Ovary (tissue), 9 donors: Measurements from ENCODE around the gene ASPN. TPM values are rescaled to one million over a fixed set of nuclear protein-coding genes. Genes with fewer than 3 reads are reported as not detected.

ENCODE experiments used
- DNase-seq, 5 donors: peaks; one replicate each; pipeline ENCODE4 v3.0.0-alpha.2; 2019 to 2020
- H3K27ac ChIP-seq, 2 donors: fragments of 200-600 bp; one replicate each; pipeline versions ENCODE4 v1.5.1 to v1.8.0; 2019 to 2022
- H3K27me3 ChIP-seq: fragments of 200-600 bp; one replicate; pipeline ENCODE4 v1.8.0; 2022
- H3K36me3 ChIP-seq: fragments of 200-600 bp; sonication (generic); one replicate; pipeline ENCODE4 v1.5.1; 2019
- H3K4me1 ChIP-seq: one replicate; pipeline ENCODE4 v1.8.1; 2013; ENCODE audit warnings: mild to moderate bottlenecking, moderate library complexity; ENCODE audit not compliant: insufficient read depth
- H3K4me3 ChIP-seq: fragments of 200-600 bp; sonication (generic); one replicate; pipeline ENCODE4 v1.5.1; 2017
- H3K9me3 ChIP-seq, 2 donors: fragments of 200-600 bp in 1 of 2; sonication (generic) in 1 of 2; one replicate each; pipeline versions ENCODE4 v1.5.1 to v1.8.1; 2013 to 2019; ENCODE audit warnings: mild to moderate bottlenecking in 1 of 2, moderate library complexity in 1 of 2
- EP300 ChIP-seq: sonication (generic); formaldehyde crosslinking; IDR thresholded peaks from one replicate; pipeline ENCODE4 v1.6.1; 2017; ENCODE audit warnings: antibody characterized with exemption
- POLR2A ChIP-seq: fragments of 450-650 bp; IDR thresholded peaks from one replicate; pipeline ENCODE4 v1.6.1; 2017; ENCODE audit warnings: antibody characterized with exemption, mild to moderate bottlenecking, moderate library complexity
- WGBS, 3 donors: extraction: QIAGEN DNeasy Blood & Tissue Kit in 1 of 3; methylation state at CpG; one replicate each; pipeline versions ENCODE4 v1.1.5 to v1.1.7; 2013 to 2017; 5-methylcytosine and 5-hydroxymethylcytosine counted together
- intact Hi-C, 4 donors: fragments of 100-400 bp; cut with DNase I; formaldehyde crosslinking; loops; one replicate each; pipeline versions ENCODE4 v1.11.0 to v1.15.1; 2022 to 2023
- microRNA-seq, 3 donors: library from miRNA; unstranded; fragments of <30 nt; microRNA quantifications; one replicate each; pipeline versions ENCODE4 to v1.2.0, GENCODE V29; 2019 to 2020
- polyA plus RNA-seq, 2 donors: library from polyadenylated mRNA; stranded (reverse); fragments of 200-250 nt in 1 of 2; fragments of 350-450 nt in 1 of 2; fragmentation: Illumina TruSeq in 1 of 2; extraction: RNeasy Lipid Tissue Mini Kit (QIAGEN cat#74804) in 1 of 2; gene quantifications; one replicate each; pipeline ENCODE4 v1.2.3, GENCODE V29; 2013 to 2014
- small RNA-seq: library from RNA; depleted of rRNA; stranded (forward); fragments of <200 nt; gene quantifications from one replicate; pipeline ENCODE3, GENCODE V24; 2016
- total RNA-seq, 7 donors: library from RNA; depleted of rRNA in 2 of 7; stranded (reverse); fragments of >200 nt in 2 of 7; fragmentation: NEBNext Ultra II Directional in 3 of 7; extraction: Animal tissue kit (Norgen Biotek cat#: 25700) in 3 of 7; gene quantifications; one replicate each; pipeline versions ENCODE4 v1.1.0 to v1.2.4, GENCODE V29; 2016 to 2023
- TF ChIP-seq, protein P1 (sequence below), 3 donors: fragments of 450-650 bp in 2 of 3; fragments of 200-600 bp in 1 of 3; IDR thresholded peaks; one replicate each; pipeline versions ENCODE4 v1.5.1 to v1.8.0; 2016 to 2022; ENCODE audit warnings: antibody characterized with exemption in 3 of 3, mild to moderate bottlenecking in 1 of 3
- donor health status: DM: no; HTN: no; CAD: no; lungs with moderate emphysema.
- donor health status: DM: no; HTN: no; CAD: no.
- donor health status: Bipolar disorder and iron deficiency.
- donor health status: DM: yes; HTN: yes; CAD: no.
- donor health status: DM: no; HTN: no; CAD: no.
- donor health status: DM: yes; HTN: yes; CAD: no.

Gene ASPN
- total and polyA plus RNA-seq, 9 donors, result 0.90 to 39.5 (median 4.5) TPM

DNA sequence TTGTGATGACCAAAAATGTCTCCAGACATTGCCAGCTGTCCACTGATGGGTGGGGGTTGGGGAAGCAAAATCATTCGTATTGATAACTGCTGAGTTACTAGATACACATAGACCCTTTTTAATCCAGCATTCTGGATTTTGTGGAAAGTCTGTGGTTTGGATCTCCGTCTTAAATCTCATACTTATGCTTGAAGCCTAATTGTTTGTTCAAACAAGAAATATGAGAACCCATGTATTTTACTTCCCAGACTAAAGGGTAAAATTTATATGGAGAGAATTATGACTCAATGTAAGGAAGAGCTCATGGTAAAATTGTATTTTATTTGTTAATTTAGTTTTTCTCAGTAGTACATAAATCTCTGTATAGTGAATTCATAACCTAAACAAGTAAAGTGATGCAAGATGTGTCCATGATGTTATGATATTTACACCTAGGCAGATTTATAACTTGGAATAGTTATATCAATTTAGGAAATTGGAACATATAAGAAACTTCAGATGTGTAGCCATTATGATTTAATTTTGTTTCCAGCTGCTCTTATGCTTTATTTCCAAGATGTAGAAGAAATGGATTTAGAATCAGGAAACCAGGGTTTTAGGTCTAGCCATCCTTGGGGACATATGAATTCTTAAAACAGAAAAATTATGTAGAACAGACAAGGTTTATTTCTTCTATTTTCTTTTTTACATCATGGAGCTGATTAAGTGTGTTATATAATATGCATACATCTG is 73.4 kb downstream of the ASPN start:
- H3K9me3 ChIP-seq, result no peaks in the 10 kb centered on the region
- no peaks in the 10 kb centered on the region for H3K36me3 ChIP-seq
- intact Hi-C loops, result no loop called here
- no peaks in the 10 kb centered on the region for H3K27me3 ChIP-seq
- no peak overlapping the region for H3K4me3 ChIP-seq
- peaks cover 7% of the 10 kb centered on the region for H3K4me1 ChIP-seq
- H3K27ac ChIP-seq, result no peak overlapping the region
- no peak for DNase-seq
- 88 to 94% (median 89%) methylated on average over 2 of the region's 2 CpGs for WGBS, 3 donors
- TF ChIP-seq, protein P1, sequence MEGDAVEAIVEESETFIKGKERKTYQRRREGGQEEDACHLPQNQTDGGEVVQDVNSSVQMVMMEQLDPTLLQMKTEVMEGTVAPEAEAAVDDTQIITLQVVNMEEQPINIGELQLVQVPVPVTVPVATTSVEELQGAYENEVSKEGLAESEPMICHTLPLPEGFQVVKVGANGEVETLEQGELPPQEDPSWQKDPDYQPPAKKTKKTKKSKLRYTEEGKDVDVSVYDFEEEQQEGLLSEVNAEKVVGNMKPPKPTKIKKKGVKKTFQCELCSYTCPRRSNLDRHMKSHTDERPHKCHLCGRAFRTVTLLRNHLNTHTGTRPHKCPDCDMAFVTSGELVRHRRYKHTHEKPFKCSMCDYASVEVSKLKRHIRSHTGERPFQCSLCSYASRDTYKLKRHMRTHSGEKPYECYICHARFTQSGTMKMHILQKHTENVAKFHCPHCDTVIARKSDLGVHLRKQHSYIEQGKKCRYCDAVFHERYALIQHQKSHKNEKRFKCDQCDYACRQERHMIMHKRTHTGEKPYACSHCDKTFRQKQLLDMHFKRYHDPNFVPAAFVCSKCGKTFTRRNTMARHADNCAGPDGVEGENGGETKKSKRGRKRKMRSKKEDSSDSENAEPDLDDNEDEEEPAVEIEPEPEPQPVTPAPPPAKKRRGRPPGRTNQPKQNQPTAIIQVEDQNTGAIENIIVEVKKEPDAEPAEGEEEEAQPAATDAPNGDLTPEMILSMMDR (IDR thresholded peaks at IDR 0.05), result no peak
- no peak for TF ChIP-seq POLR2A
- TF ChIP-seq EP300, result no peak

DNA sequence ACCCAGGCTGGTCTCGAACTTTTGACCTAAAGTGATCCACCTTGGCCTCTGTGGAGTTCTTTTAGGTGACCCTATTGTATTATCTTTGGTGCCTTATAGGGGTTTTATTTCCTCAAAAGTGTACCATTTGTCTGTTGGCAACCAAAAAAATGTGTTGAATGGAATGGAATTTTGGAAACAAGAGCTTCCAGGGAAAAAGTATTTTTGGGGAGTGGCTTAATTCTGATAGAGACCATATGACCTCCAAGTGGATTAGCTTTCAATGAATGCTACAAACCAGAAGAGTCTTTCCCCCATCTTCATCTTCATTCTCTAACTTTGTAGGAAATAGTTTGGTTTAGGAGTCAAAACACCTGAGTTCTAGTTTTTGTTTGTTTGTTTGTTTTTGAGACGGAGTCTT is 74.5 kb downstream of the ASPN start:
- 90 to 98% (median 90%) methylated on average over 2 of the region's 2 CpGs for WGBS, 3 donors
- Histone ChIP-seq H3K9me3 (no peaks in the 10 kb centered on the region), H3K4me3 (no peak overlapping the region), H3K36me3 (no peaks in the 10 kb centered on the region), H3K27ac (peak overlapping the region in 1 of 2 donors; percentile 53), H3K27me3 (no peaks in the 10 kb centered on the region), H3K4me1 (peaks cover 7% of the 10 kb centered on the region)
- TF ChIP-seq EP300 (no peak), POLR2A (no peak)
- TF ChIP-seq, protein P1 (IDR thresholded peaks at IDR 0.05), result no peak
- DNase-seq, result no peak
- intact Hi-C loops, result no loop called here

DNA sequence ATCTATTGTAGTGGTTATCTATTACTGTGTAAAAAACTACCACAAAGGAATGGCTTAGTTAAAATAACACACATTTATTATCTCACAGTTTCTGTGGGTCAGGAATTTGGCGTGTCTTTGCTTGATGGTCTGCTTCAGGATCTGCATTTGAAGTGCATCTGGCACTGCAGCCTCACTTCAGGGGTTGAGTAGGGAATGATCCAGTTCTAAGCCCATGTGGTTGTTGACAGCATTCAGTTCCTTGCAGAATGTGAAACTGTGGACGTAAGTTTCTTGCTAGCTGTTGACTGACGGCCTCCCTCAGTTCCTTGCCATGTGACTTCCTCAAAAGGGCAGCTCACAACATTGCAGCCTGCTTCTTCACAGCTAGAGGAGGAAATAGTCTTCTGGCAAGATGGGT is 75.8 kb downstream of the ASPN start:
- DNase-seq, result no peak
- intact Hi-C loops, result no loop called here
- H3K4me1 ChIP-seq, result peaks cover 8% of the 10 kb centered on the region
- peak overlapping the region in 1 of 2 donors; percentile 53 for H3K27ac ChIP-seq
- H3K4me3 ChIP-seq, result peak overlapping the region; percentile 9
- no peaks in the 10 kb centered on the region for H3K9me3 ChIP-seq
- no peaks in the 10 kb centered on the region for H3K36me3 ChIP-seq
- 3 to 13% (median 6%) methylated on average over 3 of the region's 3 CpGs for WGBS, 3 donors
- TF ChIP-seq, protein P1 (IDR thresholded peaks at IDR 0.05), result no peak
- TF ChIP-seq EP300, result no peak
- no peak for TF ChIP-seq POLR2A
- no peaks in the 10 kb centered on the region for H3K27me3 ChIP-seq

Small RNAs within 50 kb of the gene (microRNA-seq; reads per million reads assigned to microRNA genes)
- 0 to 0.18 (median 0) reads per million in 3 donors for gene MIR4670

Small RNAs within 50 kb of the gene (small RNA-seq; reads per million reads assigned to genes)
- gene MIR4670, result not detected

Other genes starting within 250 kb of the ASPN start
- 100 to 1,000 TPM in 1 of 7 donors, 10 to 100 TPM in 6; 44.4 to 281 (median 64.8) TPM for gene IARS1, start 188.8 kb downstream of the ASPN start, total RNA-seq
- gene IARS1, start 188.8 kb downstream of the ASPN start, polyA plus RNA-seq, result 10 to 100 TPM; 16.0 to 55.8 TPM
- gene NOL8, start 157.2 kb downstream of the ASPN start, total RNA-seq, result 10 to 100 TPM; 19.2 to 35.4 (median 28.8) TPM
- gene NOL8, start 157.2 kb downstream of the ASPN start, polyA plus RNA-seq, result 10 to 100 TPM; 17.1 to 29.4 TPM
- 1 to 10 TPM; 3.9 to 9.5 (median 5.8) TPM for gene CENPP, start 156.6 kb downstream of the ASPN start, total RNA-seq
- 1 to 10 TPM; 1.4 to 5.9 TPM for gene CENPP, start 156.6 kb downstream of the ASPN start, polyA plus RNA-seq
- 100 to 1,000 TPM in 2 of 7 donors, 10 to 100 TPM in 5; 19.3 to 129 (median 57.7) TPM for gene OGN, start 77.9 kb downstream of the ASPN start, total RNA-seq
- 100 to 1,000 TPM; 130 to 217 TPM for gene OGN, start 77.9 kb downstream of the ASPN start, polyA plus RNA-seq
- 10 to 100 TPM in 6 of 7 donors, 1 to 10 TPM in 1; 2.1 to 32.6 (median 18.9) TPM for gene OMD, start 58.0 kb downstream of the ASPN start, total RNA-seq
- gene OMD, start 58.0 kb downstream of the ASPN start, polyA plus RNA-seq, result 10 to 100 TPM; 18.6 to 29.5 TPM
- gene ECM2, start 53.5 kb upstream of the ASPN start, total RNA-seq, result 10 to 100 TPM; 35.0 to 80.2 (median 63.1) TPM
- 10 to 100 TPM; 88.8 to 91.4 TPM for gene ECM2, start 53.5 kb upstream of the ASPN start, polyA plus RNA-seq
- gene IPPK, start 187.6 kb upstream of the ASPN start, total RNA-seq, result 1 to 10 TPM; 5.7 to 8.5 (median 7.1) TPM
- 1 to 10 TPM; 4.7 to 6.2 TPM for gene IPPK, start 187.6 kb upstream of the ASPN start, polyA plus RNA-seq